Mesothelial cell of epicardium (in vitro differentiated cells): ENCODE measurements around the gene MIB1. TPM values are rescaled to one million over a fixed set of nuclear protein-coding genes. Genes with fewer than 3 reads are reported as not detected.

Experiments used
- DNase-seq, 2 experiments: peaks; one replicate each; pipeline ENCODE4 v3.0.0; 2021; ENCODE audit warnings: low spot score in 2 of 2; ENCODE audit not compliant: unreplicated experiment in 2 of 2
- H3K27ac Mint-ChIP-seq: 2 replicates; pipeline ENCODE4 v1.8.0; 2021; ENCODE audit warnings: mixed read lengths
- H3K27me3 Mint-ChIP-seq: 2 replicates; pipeline ENCODE4 v1.8.0; 2021; ENCODE audit warnings: low read depth, mixed read lengths
- H3K36me3 Mint-ChIP-seq: 2 replicates; pipeline ENCODE4 v1.8.0; 2021; ENCODE audit warnings: mixed read lengths
- H3K4me1 Mint-ChIP-seq: 2 replicates; pipeline ENCODE4 v1.8.0; 2021; ENCODE audit warnings: mixed read lengths
- H3K4me3 Mint-ChIP-seq: 2 replicates; pipeline ENCODE4 v1.8.0; 2021; ENCODE audit warnings: mild to moderate bottlenecking, moderate library complexity, mixed read lengths
- H3K9me3 Mint-ChIP-seq: 2 replicates; pipeline ENCODE4 v1.8.0; 2021; ENCODE audit warnings: mixed read lengths
- CTCF ChIP-seq: fragments of 200-600 bp; sonication (generic); IDR thresholded peaks from one replicate; pipeline ENCODE4 v1.5.0; 2021; ENCODE audit warnings: antibody characterized with exemption; ENCODE audit not compliant: unreplicated experiment
- total RNA-seq: library from RNA; stranded (reverse); gene quantifications from 3 replicates; pipeline ENCODE4 v1.2.1, GENCODE V29; 2021

Gene MIB1
- total RNA-seq, 1 donor from 2014 or later: 81.9 TPM

GRCh38 chr18:21912339-21913239 is 172.0 kb downstream of the MIB1 start:
- H3K27me3 Mint-ChIP-seq: peaks cover 13% of the 10 kb centered on the region
- no peak overlapping the region for H3K27ac Mint-ChIP-seq
- H3K4me1 Mint-ChIP-seq: peaks cover 25% of the 10 kb centered on the region
- H3K36me3 Mint-ChIP-seq: no peaks in the 10 kb centered on the region
- H3K9me3 Mint-ChIP-seq: no peaks in the 10 kb centered on the region
- H3K4me3 Mint-ChIP-seq: no peak overlapping the region
- TF ChIP-seq CTCF: no peak
- no peak for DNase-seq

- H3K27me3 Mint-ChIP-seq: peaks cover 13% of the 10 kb centered on the region
- no peak overlapping the region for H3K4me3 Mint-ChIP-seq
- no peak overlapping the region for H3K27ac Mint-ChIP-seq
- no peak for DNase-seq
- peak; percentile 69 for TF ChIP-seq CTCF
- H3K4me1 Mint-ChIP-seq: peaks cover 11% of the 10 kb centered on the region
- H3K36me3 Mint-ChIP-seq: peaks cover 3% of the 10 kb centered on the region
- peaks cover 6% of the 10 kb centered on the region for H3K9me3 Mint-ChIP-seq
Observed at GRCh38 chr18:21914739-21915319, 174.2 kb downstream of the MIB1 start.

- no peak for TF ChIP-seq CTCF
- Mint-ChIP-seq H3K9me3 (peaks cover 6% of the 10 kb centered on the region), H3K36me3 (peaks cover 3% of the 10 kb centered on the region), H3K27me3 (peaks cover 12% of the 10 kb centered on the region), H3K4me1 (peaks cover 10% of the 10 kb centered on the region), H3K27ac (no peak overlapping the region), H3K4me3 (no peak overlapping the region)
- no peak for DNase-seq
Observed at GRCh38 chr18:21915546-21915945, 175.0 kb downstream of the MIB1 start.

- Mint-ChIP-seq H3K4me3 (no peak overlapping the region), H3K9me3 (peaks cover 6% of the 10 kb centered on the region), H3K36me3 (peaks cover 3% of the 10 kb centered on the region), H3K27me3 (peaks cover 1% of the 10 kb centered on the region), H3K4me1 (peaks cover 9% of the 10 kb centered on the region), H3K27ac (no peak overlapping the region)
- TF ChIP-seq CTCF: no peak
- DNase-seq: no peak
Observed at GRCh38 chr18:21916594-21916993, 176.0 kb downstream of the MIB1 start.

GRCh38 chr18:21918693-21919092 is 178.1 kb downstream of the MIB1 start:
- no peak for DNase-seq
- peaks cover 3% of the 10 kb centered on the region for H3K36me3 Mint-ChIP-seq
- no peaks in the 10 kb centered on the region for H3K27me3 Mint-ChIP-seq
- peaks cover 3% of the 10 kb centered on the region for H3K4me1 Mint-ChIP-seq
- no peak overlapping the region for H3K4me3 Mint-ChIP-seq
- peaks cover 6% of the 10 kb centered on the region for H3K9me3 Mint-ChIP-seq
- no peak for TF ChIP-seq CTCF
- no peak overlapping the region for H3K27ac Mint-ChIP-seq

Other genes with a start within 250 kb of the MIB1 start
- gene ESCO1, start 140.1 kb upstream of the MIB1 start, total RNA-seq: 16.3 to 18.3 TPM (median 18.1 TPM) in 3 replicates
- 64.1 to 71.0 TPM (median 64.9 TPM) in 3 replicates for gene SNRPD1, start 128.5 kb upstream of the MIB1 start, total RNA-seq
- gene ABHD3, start 36.0 kb upstream of the MIB1 start, total RNA-seq: 3.8 to 6.0 TPM (median 5.4 TPM) in 3 replicates